ENCODE results near the gene GNG13.

GRCh38 chr16:760065-760464 is 40.5 kb downstream of the GNG13 start:
- no peak for TF ChIP-seq POLR2A (IDR thresholded peaks at IDR 0.05)
- TF ChIP-seq, protein P1, sequence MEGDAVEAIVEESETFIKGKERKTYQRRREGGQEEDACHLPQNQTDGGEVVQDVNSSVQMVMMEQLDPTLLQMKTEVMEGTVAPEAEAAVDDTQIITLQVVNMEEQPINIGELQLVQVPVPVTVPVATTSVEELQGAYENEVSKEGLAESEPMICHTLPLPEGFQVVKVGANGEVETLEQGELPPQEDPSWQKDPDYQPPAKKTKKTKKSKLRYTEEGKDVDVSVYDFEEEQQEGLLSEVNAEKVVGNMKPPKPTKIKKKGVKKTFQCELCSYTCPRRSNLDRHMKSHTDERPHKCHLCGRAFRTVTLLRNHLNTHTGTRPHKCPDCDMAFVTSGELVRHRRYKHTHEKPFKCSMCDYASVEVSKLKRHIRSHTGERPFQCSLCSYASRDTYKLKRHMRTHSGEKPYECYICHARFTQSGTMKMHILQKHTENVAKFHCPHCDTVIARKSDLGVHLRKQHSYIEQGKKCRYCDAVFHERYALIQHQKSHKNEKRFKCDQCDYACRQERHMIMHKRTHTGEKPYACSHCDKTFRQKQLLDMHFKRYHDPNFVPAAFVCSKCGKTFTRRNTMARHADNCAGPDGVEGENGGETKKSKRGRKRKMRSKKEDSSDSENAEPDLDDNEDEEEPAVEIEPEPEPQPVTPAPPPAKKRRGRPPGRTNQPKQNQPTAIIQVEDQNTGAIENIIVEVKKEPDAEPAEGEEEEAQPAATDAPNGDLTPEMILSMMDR (IDR thresholded peaks at IDR 0.05) = no peak

All from right lobe of liver (tissue), 4 donors.